DND-41 (cell line): ENCODE measurements around the gene TMEM234.
A peak's percentile ranks its signal among the peaks of the same experiment; 100 is the strongest.

Experiments
- ATAC-seq: fragments of 200-7000 bp; cut with Tn5 transposase; 3 replicates; pipeline ENCODE4 v1.9.1; 2021; ENCODE audit warnings: low read depth; ENCODE audit not compliant: insufficient read depth
- DNase-seq: peaks from one replicate; pipeline ENCODE4 v3.0.0-alpha.2; 2020
- H2AFZ ChIP-seq: 2 replicates; pipeline ENCODE4 v1.6.0; 2012; ENCODE audit warnings: low read depth, low read length
- H3K27ac ChIP-seq: 2 replicates; pipeline ENCODE4 v1.5.1; 2012; ENCODE audit warnings: low read length, inconsistent platforms
- H3K27me3 ChIP-seq: fragments of 200-600 bp; sonication (generic); 2 replicates; pipeline ENCODE4 v1.6.0; 2012; ENCODE audit warnings: low read length, mild to moderate bottlenecking, inconsistent platforms; ENCODE audit not compliant: insufficient read depth, poor library complexity
- H3K36me3 ChIP-seq: 2 replicates; pipeline ENCODE4 v1.5.1; 2012; ENCODE audit warnings: low read length, inconsistent platforms; ENCODE audit not compliant: insufficient read depth
- H3K4me1 ChIP-seq: 2 replicates; pipeline ENCODE4 v1.5.1; 2012; ENCODE audit warnings: mild to moderate bottlenecking, low read length; ENCODE audit not compliant: insufficient read depth
- H3K4me2 ChIP-seq: 2 replicates; pipeline ENCODE4 v1.6.0; 2012; ENCODE audit warnings: mild to moderate bottlenecking, moderate library complexity, low read length, inconsistent platforms; ENCODE audit not compliant: insufficient read depth
- H3K4me3 ChIP-seq, 2 experiments: fragments of 200-600 bp in 1 of 2; shearing (Covaris generic) in 1 of 2; 2 replicates each; pipeline ENCODE4 v1.5.1; 2012 to 2016; ENCODE audit warnings: inconsistent platforms in 2 of 2, low read length in 2 of 2, mild to moderate bottlenecking in 2 of 2, low read depth in 1 of 2, moderate library complexity in 1 of 2
- H3K79me2 ChIP-seq: 2 replicates; pipeline ENCODE4 v1.6.0; 2012; ENCODE audit warnings: low read length, inconsistent platforms; ENCODE audit not compliant: insufficient read depth
- H3K9ac ChIP-seq: 2 replicates; pipeline ENCODE4 v1.6.0; 2012; ENCODE audit warnings: low read depth, mild to moderate bottlenecking, inconsistent platforms, low read length, moderate library complexity
- H3K9me3 ChIP-seq: 2 replicates; pipeline ENCODE4 v1.5.1; 2012; ENCODE audit warnings: low read length, moderate library complexity, mild to moderate bottlenecking, inconsistent platforms; ENCODE audit not compliant: insufficient read depth, severe bottlenecking
- H4K20me1 ChIP-seq: 2 replicates; pipeline ENCODE4 v1.6.0; 2012; ENCODE audit warnings: low read length; ENCODE audit not compliant: insufficient read depth
- EZH2 ChIP-seq: IDR thresholded peaks from 3 replicates; pipeline ENCODE4 v1.6.1; 2012; ENCODE audit warnings: borderline replicate concordance, low read depth, mild to moderate bottlenecking, moderate library complexity, low read length, inconsistent platforms; ENCODE audit not compliant: severe bottlenecking
- TF ChIP-seq, protein P1 (sequence below): IDR thresholded peaks from 2 replicates; pipeline ENCODE4 v1.5.1; 2012; ENCODE audit warnings: borderline replicate concordance, low read length, moderate library complexity, mild to moderate bottlenecking; ENCODE audit not compliant: poor library complexity, severe bottlenecking; ENCODE audit errors: extremely low read depth

TMEM234 gene

GRCh38 chr1:32239790-32240139 is 17.6 kb upstream of the TMEM234 start:
- Histone ChIP-seq H3K4me1 (no peaks in the 10 kb centered on the region), H3K4me2 (no peak overlapping the region), H4K20me1 (no peaks in the 10 kb centered on the region), H3K9me3 (no peaks in the 10 kb centered on the region), H3K27ac (no peak overlapping the region), H3K27me3 (no peaks in the 10 kb centered on the region), H2AFZ (no peak overlapping the region), H3K79me2 (no peaks in the 10 kb centered on the region), H3K9ac (no peak overlapping the region), H3K4me3 (no peak overlapping the region), H3K36me3 (no peaks in the 10 kb centered on the region)
- no peak for TF ChIP-seq EZH2
- TF ChIP-seq, protein P1, sequence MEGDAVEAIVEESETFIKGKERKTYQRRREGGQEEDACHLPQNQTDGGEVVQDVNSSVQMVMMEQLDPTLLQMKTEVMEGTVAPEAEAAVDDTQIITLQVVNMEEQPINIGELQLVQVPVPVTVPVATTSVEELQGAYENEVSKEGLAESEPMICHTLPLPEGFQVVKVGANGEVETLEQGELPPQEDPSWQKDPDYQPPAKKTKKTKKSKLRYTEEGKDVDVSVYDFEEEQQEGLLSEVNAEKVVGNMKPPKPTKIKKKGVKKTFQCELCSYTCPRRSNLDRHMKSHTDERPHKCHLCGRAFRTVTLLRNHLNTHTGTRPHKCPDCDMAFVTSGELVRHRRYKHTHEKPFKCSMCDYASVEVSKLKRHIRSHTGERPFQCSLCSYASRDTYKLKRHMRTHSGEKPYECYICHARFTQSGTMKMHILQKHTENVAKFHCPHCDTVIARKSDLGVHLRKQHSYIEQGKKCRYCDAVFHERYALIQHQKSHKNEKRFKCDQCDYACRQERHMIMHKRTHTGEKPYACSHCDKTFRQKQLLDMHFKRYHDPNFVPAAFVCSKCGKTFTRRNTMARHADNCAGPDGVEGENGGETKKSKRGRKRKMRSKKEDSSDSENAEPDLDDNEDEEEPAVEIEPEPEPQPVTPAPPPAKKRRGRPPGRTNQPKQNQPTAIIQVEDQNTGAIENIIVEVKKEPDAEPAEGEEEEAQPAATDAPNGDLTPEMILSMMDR, result no peak
- no peak for DNase-seq
- no peak for ATAC-seq

- ATAC-seq, result no peak
- Histone ChIP-seq H3K27ac (0 out of 2 replicates have a peak overlapping the region, but pooled peaks have one; percentile 32), H3K4me2 (no peak overlapping the region)
These were observed 17.2 kb upstream of the TMEM234 start for GRCh38 chr1:32239337-32239736.

GRCh38 chr1:32234792-32235191 is 12.6 kb upstream of the TMEM234 start:
- peaks cover 22% of the 10 kb centered on the region for H3K36me3 ChIP-seq
- H3K4me2 ChIP-seq, result no peak overlapping the region
- H3K27ac ChIP-seq, result no peak overlapping the region
- H2AFZ ChIP-seq, result no peak overlapping the region
- no peaks in the 10 kb centered on the region for H3K9me3 ChIP-seq
- no peaks in the 10 kb centered on the region for H3K27me3 ChIP-seq
- no peaks in the 10 kb centered on the region for H4K20me1 ChIP-seq
- TF ChIP-seq EZH2, result no peak
- TF ChIP-seq, protein P1, result no peak
- no peak overlapping the region for H3K4me3 ChIP-seq
- H3K9ac ChIP-seq, result no peak overlapping the region
- ATAC-seq (no peak), DNase-seq (no peak)
- H3K4me1 ChIP-seq, result no peaks in the 10 kb centered on the region
- no peaks in the 10 kb centered on the region for H3K79me2 ChIP-seq

More at GRCh38 chr1:32239337-32239736, 17.2 kb upstream of the TMEM234 start:
- Histone ChIP-seq H3K4me3 (no peak overlapping the region), H4K20me1 (no peaks in the 10 kb centered on the region), H3K36me3 (no peaks in the 10 kb centered on the region), H3K9ac (no peak overlapping the region), H3K9me3 (no peaks in the 10 kb centered on the region), H3K79me2 (no peaks in the 10 kb centered on the region), H3K4me1 (no peaks in the 10 kb centered on the region), H3K27me3 (no peaks in the 10 kb centered on the region), H2AFZ (no peak overlapping the region)
- DNase-seq, result no peak
- no peak for TF ChIP-seq EZH2
- TF ChIP-seq, protein P1, result no peak
